A549 treated with dexamethasone at 1 μM for 4 hours (cell line): ENCODE results near the gene S100A7. TPM values are rescaled to one million over a fixed set of nuclear protein-coding genes. Genes with fewer than 3 reads are reported as not detected.

ENCODE experiments used
- total RNA-seq: library from RNA; stranded (reverse); fragments of 200-300 nt; extraction: Qiagen RNA extraction; gene quantifications from 5 replicates; pipeline ENCODE4 v1.2.3, GENCODE V29; 2022

The S100A7 gene
- not detected in 5 replicates for total RNA-seq

DNA sequence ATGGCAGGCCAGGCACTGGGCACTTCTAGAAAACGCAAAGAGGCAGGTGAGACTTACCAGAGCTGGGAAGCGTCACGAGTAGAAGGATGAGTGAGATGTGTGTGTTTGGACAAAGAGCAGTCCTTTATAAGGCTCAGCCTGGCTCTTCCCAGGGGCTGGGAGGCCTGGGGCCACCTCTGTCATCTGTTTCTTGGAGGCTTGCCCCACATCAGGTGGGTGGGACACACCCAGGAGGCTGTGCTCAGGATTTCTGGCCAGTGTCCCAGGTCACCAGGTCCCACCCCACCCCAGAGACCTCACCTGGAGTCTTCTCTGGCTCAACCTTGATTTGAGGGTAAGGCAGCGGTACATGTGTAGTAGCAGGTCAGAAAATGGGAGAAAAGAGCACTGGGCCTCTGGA lies at the start of gene S100A7:
Gene S100A7, minus strand, starts transcription at position 101 of the 400 bp plus-strand sequence. CDS start 1,638 bp downstream, outside the sequence.

GRCh38 chr1:153415850-153416570 lies 44.4 kb downstream of the S100A7 start, which contains the start of gene S100A7A:
TSS of gene S100A7A (plus strand) at chr1:153416520. CDS start at chr1:153418083, 1,563 bp downstream.

Other genes with a start within 250 kb of the S100A7 start
- gene PRR9, start 243.1 kb downstream of the S100A7 start, total RNA-seq: 0.10 TPM in 1 of 5 replicates, not detected in the others
- not detected in 5 replicates for gene LORICRIN, start 201.0 kb downstream of the S100A7 start, total RNA-seq
- gene PGLYRP3, start 147.7 kb downstream of the S100A7 start, total RNA-seq: not detected in 5 replicates
- not detected in 5 replicates for gene PGLYRP4, start 111.8 kb downstream of the S100A7 start, total RNA-seq
- 0.49 to 0.92 TPM (median 0.54 TPM) in 5 replicates for gene S100A9, start 102.8 kb downstream of the S100A7 start, total RNA-seq
- not detected in 5 replicates for gene S100A12, start 85.0 kb downstream of the S100A7 start, total RNA-seq
- gene S100A8, start 69.6 kb downstream of the S100A7 start, total RNA-seq: not detected in 5 replicates
- not detected in 5 replicates for gene S100A7A, start 44.1 kb downstream of the S100A7 start, total RNA-seq
- gene S100A6, start 75.3 kb upstream of the S100A7 start, total RNA-seq: 2,947 to 3,960 TPM (median 3,059 TPM) in 5 replicates
- 0.50 to 1.9 TPM (median 0.75 TPM) in 5 replicates for gene S100A5, start 80.3 kb upstream of the S100A7 start, total RNA-seq
- 1,278 to 1,937 TPM (median 1,356 TPM) in 5 replicates for gene S100A4, start 85.2 kb upstream of the S100A7 start, total RNA-seq
- 120 to 134 TPM (median 130 TPM) in 5 replicates for gene S100A3, start 88.6 kb upstream of the S100A7 start, total RNA-seq
- gene S100A2, start 105.2 kb upstream of the S100A7 start, total RNA-seq: 22.8 to 28.7 TPM (median 26.8 TPM) in 5 replicates
- 467 to 520 TPM (median 496 TPM) in 5 replicates for gene S100A16, start 152.5 kb upstream of the S100A7 start, total RNA-seq
- gene S100A14, start 155.7 kb upstream of the S100A7 start, total RNA-seq: 0.21 to 0.50 TPM (median 0.35 TPM) in 5 replicates
- 145 to 196 TPM (median 153 TPM) in 5 replicates for gene S100A13, start 166.9 kb upstream of the S100A7 start, total RNA-seq
- 0.44 to 0.87 TPM (median 0.70 TPM) in 5 replicates for gene S100A1, start 167.8 kb upstream of the S100A7 start, total RNA-seq
- 74.8 to 81.8 TPM (median 78.0 TPM) in 5 replicates for gene CHTOP, start 173.4 kb upstream of the S100A7 start, total RNA-seq
- gene SNAPIN, start 198.1 kb upstream of the S100A7 start, total RNA-seq: 55.1 to 60.1 TPM (median 56.8 TPM) in 5 replicates
- 274 to 302 TPM (median 282 TPM) in 5 replicates for gene ILF2, start 210.3 kb upstream of the S100A7 start, total RNA-seq
- 1.6 to 3.2 TPM (median 2.3 TPM) in 5 replicates for gene NPR1, start 218.0 kb upstream of the S100A7 start, total RNA-seq